Measurements from ENCODE around the gene DOK6.

- TF ChIP-seq CTCF (IDR thresholded peaks at IDR 0.05) (no peak), EZH2 (IDR thresholded peaks at IDR 0.05; ENCODE audit: borderline replicate concordance, insufficient read depth, low read depth, low read length, poor library complexity, severe bottlenecking) (no peak)
These were observed 279.4 kb downstream of the DOK6 start for GRCh38 chr18:69680123-69680522.

Measured in B cell (primary cell).